Measurements from ENCODE around the gene TKTL1.

GRCh38 chrX:154309041-154309775, 13.6 kb downstream of the TKTL1 start:
- TF ChIP-seq ELK1 (IDR thresholded peaks at IDR 0.05; ENCODE audit: borderline replicate concordance, low read depth, low read length) (no peak), RAD21 (IDR thresholded peaks at IDR 0.05; ENCODE audit: low read length) (no peak), POLR2A (IDR thresholded peaks at IDR 0.05; ENCODE audit: low read depth, low read length) (no peak), CTCF (conservative IDR thresholded peaks at IDR 0.05; ENCODE audit: low read depth, low read length) (no peak), USF2 (IDR thresholded peaks at IDR 0.05; ENCODE audit: low read depth, low read length) (no peak), MAZ (IDR thresholded peaks at IDR 0.05; ENCODE audit: borderline replicate concordance, low read depth, low read length) (no peak), RCOR1 (IDR thresholded peaks at IDR 0.05; ENCODE audit: insufficient replicate concordance, low read length) (no peak)
